Progenitor cell of endocrine pancreas (in vitro differentiated cells): ENCODE measurements around the gene NT5C3A. TPM values are rescaled to one million over a fixed set of nuclear protein-coding genes. Genes with fewer than 3 reads are reported as not detected.

Experiments
- DNase-seq: peaks from one replicate; pipeline ENCODE4 v3.0.0; 2021; ENCODE audit warnings: low spot score; ENCODE audit not compliant: unreplicated experiment
- H3K27ac Mint-ChIP-seq: 2 replicates; pipeline ENCODE4 v1.8.0; 2021; ENCODE audit warnings: mild to moderate bottlenecking, moderate library complexity, mixed read lengths
- H3K27me3 Mint-ChIP-seq: 2 replicates; pipeline ENCODE4 v1.8.0; 2021; ENCODE audit warnings: mixed read lengths
- H3K36me3 Mint-ChIP-seq: 2 replicates; pipeline ENCODE4 v1.8.0; 2022; ENCODE audit warnings: mixed read lengths; ENCODE audit not compliant: insufficient read depth
- H3K4me1 Mint-ChIP-seq: 2 replicates; pipeline ENCODE4 v1.8.0; 2021; ENCODE audit warnings: low read depth, mixed read lengths
- H3K4me3 Mint-ChIP-seq: 2 replicates; pipeline ENCODE4 v1.8.0; 2021; ENCODE audit warnings: low read depth, mild to moderate bottlenecking, moderate library complexity, mixed read lengths
- H3K9me3 Mint-ChIP-seq: 2 replicates; pipeline ENCODE4 v1.8.0; 2021; ENCODE audit warnings: low read depth, mixed read lengths
- total RNA-seq: library from RNA; stranded (reverse); gene quantifications from 2 replicates; pipeline ENCODE4 v1.2.1, GENCODE V29; 2021
- TF ChIP-seq, protein P1 (sequence below): fragments of 200-600 bp; sonication (generic); IDR thresholded peaks from one replicate; pipeline ENCODE4 v1.5.0; 2021; ENCODE audit warnings: antibody characterized with exemption, mild to moderate bottlenecking; ENCODE audit not compliant: unreplicated experiment

The NT5C3A gene
- total RNA-seq, 1 donor from 2014 or later = 35.0 TPM

DNA sequence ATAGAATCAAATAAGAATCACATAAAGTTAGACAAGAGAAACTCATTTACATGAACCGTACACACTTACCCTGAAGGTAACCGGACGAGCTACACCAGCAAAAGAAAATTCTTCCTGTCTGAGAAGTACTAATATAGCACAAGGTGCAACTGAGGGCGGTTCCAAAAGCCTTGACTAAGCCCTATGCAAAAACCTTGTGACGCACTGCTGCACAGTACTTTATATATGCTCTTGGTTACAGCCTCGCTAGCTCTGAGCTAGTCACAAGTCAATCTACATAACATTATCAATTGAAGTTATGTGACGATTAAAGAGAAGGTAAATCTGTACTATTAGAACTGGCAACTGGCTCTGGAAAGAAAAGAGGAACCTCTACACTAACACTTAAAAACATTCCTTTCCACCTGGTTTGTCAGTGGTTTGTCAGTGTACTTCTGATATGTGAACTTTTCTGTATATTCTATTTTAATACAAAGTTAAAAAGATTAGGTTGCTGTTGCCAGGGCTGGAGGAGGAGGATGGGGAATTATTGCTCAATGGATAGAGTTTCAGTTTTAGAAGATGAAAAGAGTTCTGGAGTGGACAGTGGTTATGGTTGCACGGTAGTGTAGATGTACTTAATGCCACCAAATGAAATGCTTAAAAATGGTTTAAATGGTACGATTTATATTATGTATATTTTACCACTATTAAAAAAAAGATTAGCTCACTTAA is 21.6 kb downstream of the NT5C3A start:
- H3K9me3 Mint-ChIP-seq = no peaks in the 10 kb centered on the region
- no peaks in the 10 kb centered on the region for H3K27me3 Mint-ChIP-seq
- TF ChIP-seq, protein P1, sequence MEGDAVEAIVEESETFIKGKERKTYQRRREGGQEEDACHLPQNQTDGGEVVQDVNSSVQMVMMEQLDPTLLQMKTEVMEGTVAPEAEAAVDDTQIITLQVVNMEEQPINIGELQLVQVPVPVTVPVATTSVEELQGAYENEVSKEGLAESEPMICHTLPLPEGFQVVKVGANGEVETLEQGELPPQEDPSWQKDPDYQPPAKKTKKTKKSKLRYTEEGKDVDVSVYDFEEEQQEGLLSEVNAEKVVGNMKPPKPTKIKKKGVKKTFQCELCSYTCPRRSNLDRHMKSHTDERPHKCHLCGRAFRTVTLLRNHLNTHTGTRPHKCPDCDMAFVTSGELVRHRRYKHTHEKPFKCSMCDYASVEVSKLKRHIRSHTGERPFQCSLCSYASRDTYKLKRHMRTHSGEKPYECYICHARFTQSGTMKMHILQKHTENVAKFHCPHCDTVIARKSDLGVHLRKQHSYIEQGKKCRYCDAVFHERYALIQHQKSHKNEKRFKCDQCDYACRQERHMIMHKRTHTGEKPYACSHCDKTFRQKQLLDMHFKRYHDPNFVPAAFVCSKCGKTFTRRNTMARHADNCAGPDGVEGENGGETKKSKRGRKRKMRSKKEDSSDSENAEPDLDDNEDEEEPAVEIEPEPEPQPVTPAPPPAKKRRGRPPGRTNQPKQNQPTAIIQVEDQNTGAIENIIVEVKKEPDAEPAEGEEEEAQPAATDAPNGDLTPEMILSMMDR = no peak
- no peaks in the 10 kb centered on the region for H3K36me3 Mint-ChIP-seq
- peaks cover 53% of the 10 kb centered on the region for H3K4me1 Mint-ChIP-seq
- H3K4me3 Mint-ChIP-seq = no peak overlapping the region
- H3K27ac Mint-ChIP-seq = no peak overlapping the region
- no peak for DNase-seq

DNA sequence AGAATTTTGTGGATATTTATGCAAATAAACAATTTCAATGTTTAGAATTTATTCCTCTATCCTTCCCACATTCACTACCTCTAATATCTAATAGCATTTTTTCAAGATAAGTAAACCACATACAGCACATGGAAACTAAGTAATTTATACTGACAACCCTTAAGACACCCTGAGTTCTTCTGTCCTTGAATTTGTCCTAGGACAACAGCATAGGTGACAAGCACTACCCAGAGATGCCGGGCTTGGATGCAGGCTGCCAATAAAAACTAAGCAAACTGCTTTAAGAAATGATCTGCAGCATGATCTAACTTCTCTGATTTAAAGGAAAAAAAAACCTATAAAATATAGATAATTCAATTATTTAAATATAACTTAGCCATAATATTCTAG is 22.7 kb downstream of the NT5C3A start:
- DNase-seq = no peak
- Mint-ChIP-seq H3K4me3 (no peak overlapping the region), H3K27ac (peak overlapping the region; percentile 37), H3K27me3 (no peaks in the 10 kb centered on the region), H3K9me3 (no peaks in the 10 kb centered on the region), H3K4me1 (peaks cover 50% of the 10 kb centered on the region), H3K36me3 (no peaks in the 10 kb centered on the region)
- TF ChIP-seq, protein P1 = no peak

DNA sequence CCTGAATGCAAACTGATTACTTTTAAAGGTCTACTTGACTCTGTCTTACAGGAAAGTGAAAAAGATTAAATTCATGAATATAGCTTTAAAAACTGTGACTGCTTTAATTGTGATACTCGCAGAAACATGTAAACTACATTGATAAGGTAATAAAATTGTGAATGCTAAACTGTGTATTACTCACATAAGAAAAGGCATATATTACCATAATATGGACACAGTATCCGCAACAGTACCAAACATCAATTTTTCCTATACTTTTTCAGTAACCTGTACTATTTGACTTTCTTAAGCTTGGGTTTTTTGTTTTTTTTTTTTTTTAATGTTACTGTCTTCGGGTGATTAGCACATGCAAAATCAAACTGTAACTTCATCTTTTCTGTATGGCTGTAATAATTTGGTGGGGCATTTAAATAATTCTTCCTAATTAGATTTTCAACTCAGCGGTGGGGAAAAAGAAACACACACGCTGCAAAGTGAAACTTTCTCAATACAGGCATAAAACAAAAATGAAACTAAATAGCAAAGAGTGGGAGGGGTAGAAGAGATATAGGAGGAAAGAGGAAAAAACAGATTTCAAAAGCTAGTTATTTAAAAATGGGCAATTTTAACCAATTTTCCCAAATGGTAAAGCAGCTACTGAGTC is 23.2 kb downstream of the NT5C3A start:
- no peaks in the 10 kb centered on the region for H3K9me3 Mint-ChIP-seq
- no peak for DNase-seq
- no peaks in the 10 kb centered on the region for H3K27me3 Mint-ChIP-seq
- TF ChIP-seq, protein P1 = no peak
- no peak overlapping the region for H3K27ac Mint-ChIP-seq
- no peak overlapping the region for H3K4me3 Mint-ChIP-seq
- peaks cover 1% of the 10 kb centered on the region for H3K36me3 Mint-ChIP-seq
- H3K4me1 Mint-ChIP-seq = peaks cover 45% of the 10 kb centered on the region

DNA sequence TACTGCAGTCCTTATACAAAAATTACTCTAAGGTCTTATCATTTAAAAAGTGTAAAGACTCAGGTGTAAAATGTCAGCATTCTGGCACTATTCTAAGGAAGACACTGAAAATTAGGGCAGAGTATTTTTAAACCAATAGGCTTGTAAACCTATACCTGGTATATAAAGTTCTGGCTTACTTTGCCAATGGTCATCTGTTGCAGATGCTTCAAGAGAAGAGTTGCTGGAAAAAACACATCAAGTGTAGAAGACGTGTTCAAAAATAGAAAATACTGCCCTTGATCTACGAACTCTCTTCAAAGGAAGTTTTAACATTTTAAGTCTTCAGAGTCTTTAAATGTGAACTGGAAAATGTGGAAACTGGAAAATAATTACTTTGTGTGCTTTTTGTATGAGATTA is 23.9 kb downstream of the NT5C3A start:
- DNase-seq = no peak
- Mint-ChIP-seq H3K4me1 (peaks cover 37% of the 10 kb centered on the region), H3K4me3 (no peak overlapping the region), H3K9me3 (no peaks in the 10 kb centered on the region), H3K27ac (peak overlapping the region; percentile 14), H3K27me3 (no peaks in the 10 kb centered on the region), H3K36me3 (peaks cover 1% of the 10 kb centered on the region)
- TF ChIP-seq, protein P1 = no peak

DNA sequence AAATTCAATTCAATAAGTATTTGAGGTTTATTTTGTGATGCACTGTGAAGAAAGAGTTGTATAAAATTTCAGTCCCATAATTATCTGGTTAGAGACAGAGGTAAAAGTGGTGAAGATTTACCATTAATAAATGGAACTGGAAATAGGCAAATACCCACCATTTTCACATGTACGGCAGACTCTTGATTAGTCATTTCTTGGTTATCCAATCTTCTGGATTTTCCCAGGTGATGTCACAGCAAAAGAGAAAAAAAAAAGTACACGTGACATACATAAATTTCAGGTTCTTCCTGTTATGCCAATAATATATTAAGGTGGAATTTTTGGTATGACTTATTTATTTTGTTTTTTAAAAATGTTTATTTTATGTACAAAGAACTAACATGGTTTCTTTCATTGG is 26.8 kb downstream of the NT5C3A start:
- DNase-seq = no peak
- Mint-ChIP-seq H3K27ac (no peak overlapping the region), H3K4me3 (no peak overlapping the region), H3K9me3 (no peaks in the 10 kb centered on the region), H3K36me3 (peaks cover 3% of the 10 kb centered on the region), H3K27me3 (no peaks in the 10 kb centered on the region), H3K4me1 (peaks cover 25% of the 10 kb centered on the region)
- TF ChIP-seq, protein P1 = no peak
